ENCODE data around the gene NNMT.

NNMT gene

GRCh38 chr11:114353443-114353842 lies 57.2 kb downstream of the NNMT start:
- no peak for DNase-seq

GRCh38 chr11:114354076-114354475 lies 57.9 kb downstream of the NNMT start:
- DNase-seq, result no peak

GRCh38 chr11:114358716-114359115 lies 62.5 kb downstream of the NNMT start:
- DNase-seq, result no peak

- no peak for DNase-seq
These were observed 63.1 kb downstream of the NNMT start for GRCh38 chr11:114359342-114359741.

GRCh38 chr11:114362326-114362725 lies 66.1 kb downstream of the NNMT start:
- DNase-seq, result no peak

GRCh38 chr11:114362958-114363357 lies 66.8 kb downstream of the NNMT start:
- DNase-seq, result no peak
